ENCODE data around the gene H2AZ1. TPM values are rescaled to one million over a fixed set of nuclear protein-coding genes. Genes with fewer than 3 reads are reported as not detected.

Gene H2AZ1
- total RNA-seq, 4 donors from 2014 or later: 109 to 419 (median 322) TPM

DNA sequence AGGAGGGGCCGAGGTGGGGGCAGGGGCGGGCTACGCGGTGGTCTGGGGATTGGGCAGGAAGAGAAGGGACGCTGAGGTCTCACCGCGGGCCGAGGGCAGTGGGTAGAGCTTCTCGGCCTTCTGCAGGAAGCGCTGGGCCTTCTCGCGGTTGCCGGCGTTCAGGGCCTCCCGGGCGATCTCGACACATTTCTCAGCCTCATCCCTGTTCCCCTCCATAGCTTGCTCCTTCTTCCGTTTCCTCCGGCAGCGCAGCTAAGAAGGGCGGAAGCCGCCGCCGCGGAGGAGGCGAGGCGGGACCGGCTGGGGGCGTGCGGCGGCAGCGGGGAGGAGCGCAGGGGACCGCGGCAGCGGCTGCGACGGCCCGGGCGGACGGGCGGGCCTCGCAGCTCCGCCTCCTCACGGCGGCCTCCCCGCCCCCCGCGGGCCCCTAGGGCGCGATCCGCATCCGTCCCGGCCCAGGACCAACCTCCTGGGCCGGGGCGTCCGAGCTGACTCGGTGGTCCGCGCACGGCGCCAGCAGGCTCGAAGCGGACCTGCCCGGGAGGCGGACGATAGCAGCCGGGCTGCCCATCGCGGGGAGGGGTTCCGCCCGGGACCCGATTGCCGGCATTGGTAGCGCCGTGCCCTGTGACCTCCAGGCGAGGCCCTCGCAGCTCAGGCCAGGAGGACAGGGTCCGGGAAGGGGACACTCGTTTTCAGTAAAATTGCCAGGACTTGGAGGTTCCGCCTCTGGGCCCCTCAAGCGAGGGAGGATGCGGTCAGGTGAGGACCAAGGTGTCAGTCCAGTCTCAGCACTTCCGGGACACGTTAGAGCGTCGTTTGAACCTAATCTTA is 3.5 kb downstream of the H2AZ1 start, which contains the start of gene DNAJB14:
TSS of gene DNAJB14 (minus strand) at position 263 of the 834 bp plus-strand sequence. CDS start at position 216, 47 bp downstream.
- Histone ChIP-seq H3K4me3 (peak within 1 kb of the TSS; percentile 57 to 97 (median 80)), H3K27ac (peak within 1 kb of the TSS; percentile 96 to 98 (median 97)), H3K27me3 (no peaks in the 10 kb centered on the region), H3K36me3 (peaks cover 0 to 10% (median 0%) of the 10 kb centered on the region in 3 donors), H3K9me3 (no peaks in the 10 kb centered on the region), H3K4me1 (peaks cover 16 to 71% (median 23%) of the 10 kb centered on the region in 3 donors)
- WGBS, 2 donors: 0 to 3% methylated on average over 6 to 7 of the region's 87 CpGs
- intact Hi-C loops (cut with DNase I): loop anchor here (5.0 to 10.0 kb wide), 3 partner anchors 52 to 384 kb away; partner anchors contain the start of genes DAPP1, LAMTOR3 and TRMT10A
- peak in 2 of 4 donors; percentile 55 to 61 for TF ChIP-seq POLR2A (IDR thresholded peaks at IDR 0.05)
- TF ChIP-seq, protein P1, sequence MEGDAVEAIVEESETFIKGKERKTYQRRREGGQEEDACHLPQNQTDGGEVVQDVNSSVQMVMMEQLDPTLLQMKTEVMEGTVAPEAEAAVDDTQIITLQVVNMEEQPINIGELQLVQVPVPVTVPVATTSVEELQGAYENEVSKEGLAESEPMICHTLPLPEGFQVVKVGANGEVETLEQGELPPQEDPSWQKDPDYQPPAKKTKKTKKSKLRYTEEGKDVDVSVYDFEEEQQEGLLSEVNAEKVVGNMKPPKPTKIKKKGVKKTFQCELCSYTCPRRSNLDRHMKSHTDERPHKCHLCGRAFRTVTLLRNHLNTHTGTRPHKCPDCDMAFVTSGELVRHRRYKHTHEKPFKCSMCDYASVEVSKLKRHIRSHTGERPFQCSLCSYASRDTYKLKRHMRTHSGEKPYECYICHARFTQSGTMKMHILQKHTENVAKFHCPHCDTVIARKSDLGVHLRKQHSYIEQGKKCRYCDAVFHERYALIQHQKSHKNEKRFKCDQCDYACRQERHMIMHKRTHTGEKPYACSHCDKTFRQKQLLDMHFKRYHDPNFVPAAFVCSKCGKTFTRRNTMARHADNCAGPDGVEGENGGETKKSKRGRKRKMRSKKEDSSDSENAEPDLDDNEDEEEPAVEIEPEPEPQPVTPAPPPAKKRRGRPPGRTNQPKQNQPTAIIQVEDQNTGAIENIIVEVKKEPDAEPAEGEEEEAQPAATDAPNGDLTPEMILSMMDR (IDR thresholded peaks at IDR 0.05): peak in 3 of 6 experiments; percentile 5 to 20 (median 10)
- peak; percentile 37 for DNase-seq

DNA sequence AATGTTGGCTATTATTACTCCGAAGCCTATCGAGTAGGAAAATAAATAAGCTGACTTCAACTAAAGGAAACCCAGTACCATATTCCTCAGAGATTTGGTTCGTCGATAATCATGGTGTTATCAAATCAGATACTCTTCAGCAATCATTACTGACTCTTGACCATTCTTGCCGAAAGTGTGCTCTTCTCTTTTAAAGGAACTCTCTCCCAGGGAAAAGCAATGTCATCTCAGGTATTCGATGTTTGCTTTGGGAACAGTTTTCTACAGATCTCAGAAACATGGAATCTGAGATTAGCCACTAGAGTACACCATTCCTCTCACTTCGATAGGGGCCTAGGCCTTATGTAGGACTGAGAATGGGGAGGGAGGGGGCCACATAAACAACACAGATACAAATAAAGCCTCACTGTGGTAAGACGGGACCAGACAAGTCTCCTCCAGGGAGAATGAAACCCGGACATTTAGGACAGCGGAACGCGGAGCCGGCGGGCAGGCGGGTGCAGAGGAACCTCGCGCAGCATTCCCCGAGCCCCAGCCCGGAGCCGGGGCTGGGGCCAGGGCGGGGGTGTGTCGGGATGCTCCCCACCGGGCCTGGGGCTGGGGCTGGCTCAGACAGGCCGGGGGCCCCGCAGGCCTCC is 4.2 kb downstream of the H2AZ1 start:
- intact Hi-C loops (cut with DNase I): loop anchor here (5.0 to 10.0 kb wide), 3 partner anchors 51 to 384 kb away; partner anchors contain the start of genes DAPP1, LAMTOR3 and TRMT10A
- Histone ChIP-seq H3K4me1 (peaks cover 14 to 64% (median 23%) of the 10 kb centered on the region in 3 donors), H3K9me3 (no peaks in the 10 kb centered on the region), H3K36me3 (peaks cover 0 to 10% (median 0%) of the 10 kb centered on the region in 3 donors), H3K27ac (peak overlapping the region; percentile 96 to 98 (median 97)), H3K27me3 (no peaks in the 10 kb centered on the region), H3K4me3 (peak overlapping the region; percentile 57 to 97 (median 80))
- TF ChIP-seq, protein P1 (IDR thresholded peaks at IDR 0.05): no peak
- TF ChIP-seq POLR2A (IDR thresholded peaks at IDR 0.05): no peak
- DNase-seq: no peak
- WGBS, 2 donors: 1 to 3% methylated on average over 13 to 19 of the region's 25 CpGs

DNA sequence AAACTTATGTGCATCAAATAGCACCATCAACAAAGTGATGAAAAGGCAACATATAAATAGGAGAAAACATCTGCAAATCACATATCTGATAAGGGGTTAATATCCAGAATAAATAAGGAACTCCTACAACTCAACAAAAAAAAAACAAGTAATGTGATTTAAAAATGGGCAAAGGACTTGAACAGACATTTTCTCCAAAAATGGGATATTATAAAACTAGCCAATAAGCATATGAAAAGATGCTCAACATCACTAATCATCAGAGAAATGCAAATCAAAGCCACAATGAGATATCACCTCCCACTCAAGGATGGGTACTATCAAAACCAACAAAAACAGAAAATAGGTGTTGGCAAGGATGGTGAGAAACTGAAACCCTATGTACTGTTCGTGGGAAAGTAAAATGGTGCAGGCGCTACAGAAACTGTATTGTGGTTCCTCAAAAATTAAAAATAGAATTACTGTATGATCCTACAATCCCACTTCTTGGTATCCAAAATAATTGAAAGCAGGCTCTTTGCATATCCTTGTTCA is 6.1 kb downstream of the H2AZ1 start:
- no peaks in the 10 kb centered on the region for H3K9me3 ChIP-seq
- no peak overlapping the region for H3K27ac ChIP-seq
- no peak for DNase-seq
- H3K36me3 ChIP-seq: peaks cover 0 to 22% (median 0%) of the 10 kb centered on the region in 3 donors
- no peaks in the 10 kb centered on the region for H3K27me3 ChIP-seq
- 75 to 80% methylated on average over 2 of the region's 2 CpGs for WGBS, 2 donors
- H3K4me3 ChIP-seq: no peak overlapping the region
- intact Hi-C loops (cut with DNase I): loop anchor here (10.0 kb wide), 2 partner anchors 49 to 129 kb away; partner anchors contain the start of genes DAPP1 and LAMTOR3
- TF ChIP-seq POLR2A (IDR thresholded peaks at IDR 0.05): no peak
- TF ChIP-seq, protein P1 (IDR thresholded peaks at IDR 0.05): no peak
- H3K4me1 ChIP-seq: peaks cover 14 to 62% (median 23%) of the 10 kb centered on the region in 3 donors

DNA sequence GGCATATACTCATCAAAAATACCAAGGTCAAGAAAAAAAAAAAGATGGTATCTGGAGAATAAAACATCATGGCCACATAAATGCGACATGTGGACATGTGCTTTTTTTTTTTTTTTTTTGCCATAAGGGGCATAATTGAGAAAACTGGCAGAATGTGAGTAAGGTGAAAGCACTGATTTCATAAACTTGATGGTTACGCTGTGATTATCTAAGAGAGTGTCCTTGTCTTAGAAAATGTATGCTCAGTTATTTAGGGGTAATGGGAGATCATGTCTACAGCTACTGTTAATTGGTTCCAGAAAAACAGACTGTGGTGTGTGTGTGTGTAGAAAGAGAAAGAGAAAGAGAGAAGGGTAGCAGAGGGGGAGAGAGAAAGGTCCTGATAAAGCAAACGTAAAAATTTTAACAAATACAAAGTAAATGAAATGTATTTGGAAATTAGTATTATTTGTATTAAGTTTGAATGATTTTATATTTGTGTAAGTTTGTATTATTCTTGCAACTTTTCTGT is 11.8 kb downstream of the H2AZ1 start:
- no peak for DNase-seq
- intact Hi-C loops (cut with DNase I): no loop called here
- TF ChIP-seq, protein P1 (IDR thresholded peaks at IDR 0.05): no peak
- no peak for TF ChIP-seq POLR2A (IDR thresholded peaks at IDR 0.05)

More for the DNA sequence above, 11.8 kb downstream of the H2AZ1 start:
- Histone ChIP-seq H3K9me3 (peaks cover 0 to 22% (median 16%) of the 10 kb centered on the region in 3 donors), H3K4me3 (no peak overlapping the region), H3K27me3 (no peaks in the 10 kb centered on the region), H3K27ac (no peak overlapping the region), H3K4me1 (peaks cover 0 to 14% (median 2%) of the 10 kb centered on the region in 3 donors), H3K36me3 (peaks cover 0 to 36% (median 7%) of the 10 kb centered on the region in 3 donors)
- 94 to 95% methylated on average over 3 of the region's 3 CpGs for WGBS, 2 donors

Data from esophagus squamous epithelium (tissue), 5 donors.